SK-N-SH (cell line): ENCODE data around the gene CNTFR. TPM values are rescaled to one million over a fixed set of nuclear protein-coding genes. Genes with fewer than 3 reads are reported as not detected.

Source experiments
- CTCF ChIA-PET: fragments of 300-600, 350-600 bp; formaldehyde crosslinking; extraction: SDS; loops from one replicate; lab custom pipeline; 2021; lab: Yijun Ruan, JAX
- POLR2A ChIA-PET: fragments of 350-600 bp; sonication (Branson Sonifier 250); formaldehyde crosslinking; extraction: SDS; loops from one replicate; lab custom pipeline; 2020; ENCODE audit warnings: antibody characterized with exemption, inconsistent platforms; lab: Yijun Ruan, JAX
- DNase-seq: peaks from one replicate; pipeline ENCODE4 v3.0.0; 2012
- H2AFZ ChIP-seq: fragments of 200-600 bp; sonication (generic); 2 replicates; pipeline ENCODE4 v1.8.1; 2016; ENCODE audit warnings: antibody characterized with exemption, mild to moderate bottlenecking, low read depth
- H3F3A ChIP-seq: fragments of 200-600 bp; sonication (generic); replicated peaks from 2 replicates; pipeline ENCODE3; 2016; ENCODE audit warnings: antibody characterized with exemption, mild to moderate bottlenecking; ENCODE audit not compliant: insufficient read depth
- H3K27ac ChIP-seq, 2 experiments: fragments of 200-500 bp in 1 of 2; fragments of 200-600 bp in 1 of 2; sonication (Bioruptor generic) in 1 of 2; sonication (generic), shearing (Covaris generic) in 1 of 2; 2 replicates each; pipeline versions ENCODE4 v1.5.1 to v1.6.1; 2014 to 2016; ENCODE audit warnings: low read depth in 2 of 2, inconsistent platforms in 1 of 2, low read length in 1 of 2, mild to moderate bottlenecking in 1 of 2, mixed read lengths in 1 of 2
- H3K27me3 ChIP-seq: fragments of 200-600 bp; sonication (generic), shearing (Covaris generic); 2 replicates; pipeline ENCODE4 v1.6.1; 2016; ENCODE audit warnings: mixed run types; ENCODE audit not compliant: insufficient read depth
- H3K36me3 ChIP-seq, 2 experiments: fragments of 200-500 bp in 1 of 2; fragments of 200-600 bp in 1 of 2; sonication (Bioruptor generic) in 1 of 2; sonication (generic) in 1 of 2; replicated peaks in 1 of 2; 2 replicates each; pipeline versions ENCODE3 to v1.5.1; 2014 to 2016; ENCODE audit warnings: low read length in 1 of 2, mild to moderate bottlenecking in 1 of 2; ENCODE audit not compliant: insufficient read depth in 2 of 2, control insufficient read depth in 1 of 2
- H3K4me1 ChIP-seq, 2 experiments: fragments of 200-500 bp in 1 of 2; fragments of 200-600 bp in 1 of 2; sonication (Bioruptor generic) in 1 of 2; sonication (generic), shearing (Covaris generic) in 1 of 2; 2 replicates each; pipeline versions ENCODE4 v1.5.1 to v1.6.1; 2014 to 2016; ENCODE audit warnings: low read depth in 1 of 2, low read length in 1 of 2, mixed run types in 1 of 2; ENCODE audit not compliant: insufficient read depth in 2 of 2, control insufficient read depth in 1 of 2
- H3K4me2 ChIP-seq: fragments of 200-600 bp; sonication (generic), shearing (Covaris generic); 2 replicates; pipeline ENCODE4 v1.6.1; 2017; ENCODE audit warnings: mixed run types
- H3K4me3 ChIP-seq, 2 experiments: fragments of 200-500 bp in 1 of 2; fragments of 200-600 bp in 1 of 2; sonication (Bioruptor generic) in 1 of 2; sonication (generic), shearing (Covaris generic) in 1 of 2; 2 replicates each; pipeline versions ENCODE4 v1.5.1 to v1.8.1; 2014 to 2016; ENCODE audit warnings: low read depth in 2 of 2, inconsistent platforms in 1 of 2, low read length in 1 of 2, mild to moderate bottlenecking in 1 of 2, mixed read lengths in 1 of 2, moderate library complexity in 1 of 2
- H3K79me2 ChIP-seq: fragments of 200-600 bp; sonication (generic); 2 replicates; pipeline ENCODE4 v1.8.1; 2017; ENCODE audit warnings: mild to moderate bottlenecking; ENCODE audit not compliant: insufficient read depth
- H3K9ac ChIP-seq: fragments of 200-600 bp; sonication (generic); 2 replicates; pipeline ENCODE4 v1.6.1; 2017; ENCODE audit warnings: mixed run types
- H3K9me2 ChIP-seq: fragments of 200-600 bp; sonication (generic); 2 replicates; pipeline ENCODE4 v1.6.1; 2017; ENCODE audit warnings: mixed run types
- H3K9me3 ChIP-seq: fragments of 200-600 bp; sonication (generic); 2 replicates; pipeline ENCODE4 v1.6.1; 2017; ENCODE audit warnings: mixed run types, mild to moderate bottlenecking, moderate library complexity
- H4K20me1 ChIP-seq: fragments of 200-600 bp; sonication (generic); 2 replicates; pipeline ENCODE4 v1.6.1; 2017; ENCODE audit warnings: mild to moderate bottlenecking, mixed run types; ENCODE audit not compliant: insufficient read depth
- CHD2 ChIP-seq: fragments of 150-350 bp; IDR thresholded peaks from 2 replicates; pipeline ENCODE4 v1.6.1; 2018; ENCODE audit warnings: low read length; ENCODE audit not compliant: partially characterized antibody
- EP300 ChIP-seq, 2 experiments: IDR thresholded peaks; 2 replicates each; pipeline versions ENCODE4 v1.4.0 to v1.6.1; 2012; ENCODE audit warnings: borderline replicate concordance in 1 of 2, low read depth in 1 of 2, low read length in 1 of 2
- EZH2phosphoT487 ChIP-seq: fragments of 200-600 bp; sonication (generic); IDR thresholded peaks from 2 replicates; pipeline ENCODE4 v1.6.1; 2017; ENCODE audit warnings: low read depth, mixed run types, mild to moderate bottlenecking, antibody characterized with exemption, moderate library complexity, borderline replicate concordance
- FOXJ3 ChIP-seq: sonication (generic); formaldehyde crosslinking; IDR thresholded peaks from 2 replicates; pipeline ENCODE4 v1.5.1; 2020; ENCODE audit warnings: mild to moderate bottlenecking, missing genetic modification reagents
- JUND ChIP-seq: IDR thresholded peaks from 2 replicates; pipeline ENCODE4 v1.4.0; 2012
- MEF2A ChIP-seq: IDR thresholded peaks from 2 replicates; pipeline ENCODE4 v1.4.0; 2012; ENCODE audit warnings: low read depth, borderline replicate concordance
- MXI1 ChIP-seq: IDR thresholded peaks from 2 replicates; pipeline ENCODE4 v1.6.1; 2012; ENCODE audit warnings: mild to moderate bottlenecking, low read depth, low read length, improper control_type of control experiment
- NFIC ChIP-seq: IDR thresholded peaks from 2 replicates; pipeline ENCODE4 v1.4.0; 2012; ENCODE audit warnings: borderline replicate concordance
- NRF1 ChIP-seq: IDR thresholded peaks from 2 replicates; pipeline ENCODE4 v1.6.1; 2012; ENCODE audit warnings: low read depth, mild to moderate bottlenecking, low read length
- RCOR1 ChIP-seq: fragments of 150-350 bp; IDR thresholded peaks from 2 replicates; pipeline ENCODE4 v1.6.1; 2017; ENCODE audit warnings: antibody characterized with exemption, low read length
- SMC3 ChIP-seq: IDR thresholded peaks from 2 replicates; pipeline ENCODE4 v1.6.1; 2012; ENCODE audit warnings: low read depth, low read length, improper control_type of control experiment
- TAF1 ChIP-seq: IDR thresholded peaks from 2 replicates; pipeline ENCODE4 v1.6.1; 2012; ENCODE audit warnings: low read depth, mild to moderate bottlenecking, low read length, moderate library complexity, borderline replicate concordance
- polyA plus RNA-seq, 3 experiments: library from polyadenylated mRNA; depleted of rRNA; stranded (reverse); fragments of >200 nt; gene quantifications; 2 replicates each; pipeline ENCODE4 v1.2.3, GENCODE V29; 2012
- TF ChIP-seq, protein P1 (sequence below): IDR thresholded peaks from 2 replicates; pipeline ENCODE4 v1.6.1; 2012; ENCODE audit warnings: mild to moderate bottlenecking, low read depth, low read length, moderate library complexity
- TF ChIP-seq, protein P2 (sequence below): IDR thresholded peaks from 2 replicates; pipeline ENCODE4; 2012

Gene CNTFR
- polyA plus RNA-seq, 1 of the 3 experiments (the other 2 are of a cell fraction) = 1.8 TPM

DNA sequence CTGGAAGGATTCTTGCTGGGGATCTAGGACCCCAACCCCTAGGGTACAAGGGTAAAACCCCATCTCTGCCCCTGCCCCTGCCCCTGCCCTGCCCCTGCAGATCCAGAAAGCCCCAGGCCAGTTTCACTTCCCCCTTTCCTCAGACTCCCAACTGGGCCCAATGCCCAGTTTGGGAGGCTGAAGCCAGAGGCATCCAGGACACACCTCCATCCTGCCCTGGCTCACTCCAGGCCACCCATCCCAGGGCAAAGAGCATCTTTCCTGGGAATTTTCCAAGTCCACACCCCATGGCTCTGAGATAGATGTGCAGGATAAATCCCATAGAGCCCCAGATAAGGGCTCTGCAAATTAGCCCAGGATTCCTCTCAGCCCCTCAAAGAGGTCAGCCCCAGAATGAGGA lies 17.4 kb downstream of the CNTFR start:
- Histone ChIP-seq H3K9me3 (no peaks in the 10 kb centered on the region), H3K4me2 (no peak overlapping the region), H3F3A (no peaks in the 10 kb centered on the region), H3K9ac (no peak overlapping the region), H3K27ac (peak overlapping the region in 1 of 2 experiments; percentile 94; a peak in 2 of 4 replicates), H2AFZ (no peak overlapping the region), H3K9me2 (no peaks in the 10 kb centered on the region), H4K20me1 (no peaks in the 10 kb centered on the region), H3K27me3 (no peaks in the 10 kb centered on the region), H3K4me1 (peaks cover 0 to 96% of the 10 kb centered on the region in 2 experiments; a peak in 2 of 4 replicates), H3K36me3 (no peaks in the 10 kb centered on the region), H3K79me2 (no peaks in the 10 kb centered on the region), H3K4me3 (no peak overlapping the region)
- ChIA-PET CTCF (interaction anchor here (0.7 to 3.5 kb wide), 4 partner anchors 8 to 32 kb away, joined by 3 to 34 read pairs (median 4); no protein-coding TSS in a partner anchor), POLR2A (no interaction called here)
- TF ChIP-seq, protein P1, sequence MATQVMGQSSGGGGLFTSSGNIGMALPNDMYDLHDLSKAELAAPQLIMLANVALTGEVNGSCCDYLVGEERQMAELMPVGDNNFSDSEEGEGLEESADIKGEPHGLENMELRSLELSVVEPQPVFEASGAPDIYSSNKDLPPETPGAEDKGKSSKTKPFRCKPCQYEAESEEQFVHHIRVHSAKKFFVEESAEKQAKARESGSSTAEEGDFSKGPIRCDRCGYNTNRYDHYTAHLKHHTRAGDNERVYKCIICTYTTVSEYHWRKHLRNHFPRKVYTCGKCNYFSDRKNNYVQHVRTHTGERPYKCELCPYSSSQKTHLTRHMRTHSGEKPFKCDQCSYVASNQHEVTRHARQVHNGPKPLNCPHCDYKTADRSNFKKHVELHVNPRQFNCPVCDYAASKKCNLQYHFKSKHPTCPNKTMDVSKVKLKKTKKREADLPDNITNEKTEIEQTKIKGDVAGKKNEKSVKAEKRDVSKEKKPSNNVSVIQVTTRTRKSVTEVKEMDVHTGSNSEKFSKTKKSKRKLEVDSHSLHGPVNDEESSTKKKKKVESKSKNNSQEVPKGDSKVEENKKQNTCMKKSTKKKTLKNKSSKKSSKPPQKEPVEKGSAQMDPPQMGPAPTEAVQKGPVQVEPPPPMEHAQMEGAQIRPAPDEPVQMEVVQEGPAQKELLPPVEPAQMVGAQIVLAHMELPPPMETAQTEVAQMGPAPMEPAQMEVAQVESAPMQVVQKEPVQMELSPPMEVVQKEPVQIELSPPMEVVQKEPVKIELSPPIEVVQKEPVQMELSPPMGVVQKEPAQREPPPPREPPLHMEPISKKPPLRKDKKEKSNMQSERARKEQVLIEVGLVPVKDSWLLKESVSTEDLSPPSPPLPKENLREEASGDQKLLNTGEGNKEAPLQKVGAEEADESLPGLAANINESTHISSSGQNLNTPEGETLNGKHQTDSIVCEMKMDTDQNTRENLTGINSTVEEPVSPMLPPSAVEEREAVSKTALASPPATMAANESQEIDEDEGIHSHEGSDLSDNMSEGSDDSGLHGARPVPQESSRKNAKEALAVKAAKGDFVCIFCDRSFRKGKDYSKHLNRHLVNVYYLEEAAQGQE = no peak
- no peak for TF ChIP-seq NFIC
- no peak for TF ChIP-seq MXI1
- TF ChIP-seq, protein P2, sequence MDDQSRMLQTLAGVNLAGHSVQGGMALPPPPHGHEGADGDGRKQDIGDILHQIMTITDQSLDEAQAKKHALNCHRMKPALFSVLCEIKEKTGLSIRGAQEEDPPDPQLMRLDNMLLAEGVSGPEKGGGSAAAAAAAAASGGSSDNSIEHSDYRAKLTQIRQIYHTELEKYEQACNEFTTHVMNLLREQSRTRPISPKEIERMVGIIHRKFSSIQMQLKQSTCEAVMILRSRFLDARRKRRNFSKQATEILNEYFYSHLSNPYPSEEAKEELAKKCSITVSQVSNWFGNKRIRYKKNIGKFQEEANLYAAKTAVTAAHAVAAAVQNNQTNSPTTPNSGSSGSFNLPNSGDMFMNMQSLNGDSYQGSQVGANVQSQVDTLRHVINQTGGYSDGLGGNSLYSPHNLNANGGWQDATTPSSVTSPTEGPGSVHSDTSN = no peak
- no peak for TF ChIP-seq NRF1
- no peak for TF ChIP-seq MEF2A
- peak in 1 of 2 experiments; percentile 26; a peak in 1 of 4 replicates for TF ChIP-seq EP300 (IDR thresholded peaks at IDR 0.05; ENCODE audit: borderline replicate concordance in 1 of 2, low read depth in 1 of 2, low read length in 1 of 2)
- no peak for TF ChIP-seq FOXJ3 (CRISPR knock-in tag)
- TF ChIP-seq SMC3 = no peak
- no peak for TF ChIP-seq TAF1
- no peak for TF ChIP-seq CHD2
- no peak for TF ChIP-seq EZH2phosphoT487
- TF ChIP-seq RCOR1 = 0 out of 2 replicates have a peak, but pooled peaks have one; percentile 53
- no peak for TF ChIP-seq JUND
- peak; percentile 74 for DNase-seq
